Kidney epithelial cell (primary cell): Measurements from ENCODE around the gene PKD1. TPM values are rescaled to one million over a fixed set of nuclear protein-coding genes. Genes with fewer than 3 reads are reported as not detected.

Experiments
- DNase-seq: peaks from one replicate; pipeline ENCODE4 v3.0.0-alpha.2; 2010; ENCODE audit warnings: low read depth
- H3K27me3 ChIP-seq: 2 replicates; pipeline ENCODE4 v1.6.0; 2011; ENCODE audit warnings: low read length; ENCODE audit not compliant: control insufficient read depth, insufficient read depth
- H3K36me3 ChIP-seq: 2 replicates; pipeline ENCODE4 v1.5.1; 2011; ENCODE audit warnings: low read length; ENCODE audit not compliant: control insufficient read depth, insufficient read depth
- H3K4me3 ChIP-seq: 2 replicates; pipeline ENCODE4 v1.5.1; 2011; ENCODE audit warnings: low read depth, mild to moderate bottlenecking, control low read depth, low read length
- total RNA-seq: library from RNA; depleted of rRNA; stranded (reverse); fragments of >200 nt; gene quantifications from 2 replicates; pipeline ENCODE4 v1.2.3, GENCODE V29; 2015
- TF ChIP-seq, protein P1 (sequence below): IDR thresholded peaks from 2 replicates; pipeline ENCODE4 v1.5.1; 2011; ENCODE audit warnings: mild to moderate bottlenecking, moderate library complexity, low read length, control low read depth, inconsistent platforms; ENCODE audit not compliant: insufficient read depth, poor library complexity, severe bottlenecking

Gene PKD1
- total RNA-seq, 1 donor from 2014 or later = 85.6 TPM

DNA sequence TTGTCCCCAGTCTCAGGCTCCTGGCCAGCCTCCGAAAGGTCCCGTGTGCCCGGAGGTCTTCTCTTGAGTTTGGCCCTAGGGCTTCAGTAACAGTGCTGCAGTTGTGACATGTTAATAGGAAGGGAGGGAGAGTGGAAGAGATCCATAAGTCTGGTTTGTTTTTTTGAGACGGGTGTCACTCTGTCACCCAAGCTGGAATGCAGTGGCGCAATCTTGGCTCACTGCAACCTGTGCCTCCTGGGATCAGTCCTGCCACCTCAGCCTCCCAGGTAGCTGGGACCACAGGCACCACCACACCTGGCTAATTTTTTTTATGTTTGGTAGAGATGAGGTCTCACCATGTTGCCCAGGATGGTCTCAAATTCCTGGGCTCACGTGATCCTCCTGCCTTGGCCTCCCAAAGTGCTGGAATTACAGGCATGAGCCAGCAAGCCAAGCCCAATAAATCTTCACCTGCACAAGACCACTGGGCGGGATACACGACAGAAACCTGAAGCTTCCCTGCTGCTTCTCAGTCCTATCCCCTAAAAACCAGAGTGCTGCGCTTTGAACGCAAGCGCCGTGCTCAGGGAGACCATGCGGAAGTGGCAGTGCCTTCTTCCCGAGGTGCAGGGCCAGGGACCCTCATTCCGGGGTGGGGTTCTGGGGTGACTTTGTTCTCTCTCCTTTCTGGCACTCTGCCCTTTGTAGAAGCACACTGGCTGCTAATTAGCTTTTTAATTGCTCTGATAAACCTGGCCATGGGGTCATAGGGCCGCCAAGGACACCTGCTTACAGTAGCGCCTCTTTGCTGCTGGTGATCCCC is 30.8 kb upstream of the PKD1 start:
- Histone ChIP-seq H3K36me3 (no peaks in the 10 kb centered on the region), H3K27me3 (no peaks in the 10 kb centered on the region), H3K4me3 (no peak overlapping the region)
- TF ChIP-seq, protein P1, sequence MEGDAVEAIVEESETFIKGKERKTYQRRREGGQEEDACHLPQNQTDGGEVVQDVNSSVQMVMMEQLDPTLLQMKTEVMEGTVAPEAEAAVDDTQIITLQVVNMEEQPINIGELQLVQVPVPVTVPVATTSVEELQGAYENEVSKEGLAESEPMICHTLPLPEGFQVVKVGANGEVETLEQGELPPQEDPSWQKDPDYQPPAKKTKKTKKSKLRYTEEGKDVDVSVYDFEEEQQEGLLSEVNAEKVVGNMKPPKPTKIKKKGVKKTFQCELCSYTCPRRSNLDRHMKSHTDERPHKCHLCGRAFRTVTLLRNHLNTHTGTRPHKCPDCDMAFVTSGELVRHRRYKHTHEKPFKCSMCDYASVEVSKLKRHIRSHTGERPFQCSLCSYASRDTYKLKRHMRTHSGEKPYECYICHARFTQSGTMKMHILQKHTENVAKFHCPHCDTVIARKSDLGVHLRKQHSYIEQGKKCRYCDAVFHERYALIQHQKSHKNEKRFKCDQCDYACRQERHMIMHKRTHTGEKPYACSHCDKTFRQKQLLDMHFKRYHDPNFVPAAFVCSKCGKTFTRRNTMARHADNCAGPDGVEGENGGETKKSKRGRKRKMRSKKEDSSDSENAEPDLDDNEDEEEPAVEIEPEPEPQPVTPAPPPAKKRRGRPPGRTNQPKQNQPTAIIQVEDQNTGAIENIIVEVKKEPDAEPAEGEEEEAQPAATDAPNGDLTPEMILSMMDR = no peak
- no peak for DNase-seq

DNA sequence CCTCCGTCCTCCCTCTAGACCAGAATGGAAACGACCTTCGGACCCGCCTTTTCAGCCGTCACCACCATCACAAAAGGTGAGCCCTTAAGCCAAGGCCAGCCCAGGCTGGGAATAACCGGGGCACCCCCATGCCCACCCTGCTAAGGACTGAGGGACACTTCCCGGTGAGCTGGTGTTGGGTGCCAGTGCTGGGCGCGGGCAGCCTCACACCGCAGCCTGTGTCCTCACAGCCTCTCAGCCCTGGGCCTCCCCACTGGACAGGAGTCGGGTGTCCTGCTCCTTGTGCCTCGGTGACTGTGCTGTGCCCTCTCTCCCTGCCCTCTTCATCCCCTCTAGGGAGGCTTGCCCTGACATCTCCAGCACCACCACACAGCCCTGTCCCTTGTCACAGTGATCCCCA is 30.2 kb upstream of the PKD1 start:
- no peak for DNase-seq
- H3K36me3 ChIP-seq = no peaks in the 10 kb centered on the region
- no peaks in the 10 kb centered on the region for H3K27me3 ChIP-seq
- TF ChIP-seq, protein P1 = no peak
- H3K4me3 ChIP-seq = no peak overlapping the region

DNA sequence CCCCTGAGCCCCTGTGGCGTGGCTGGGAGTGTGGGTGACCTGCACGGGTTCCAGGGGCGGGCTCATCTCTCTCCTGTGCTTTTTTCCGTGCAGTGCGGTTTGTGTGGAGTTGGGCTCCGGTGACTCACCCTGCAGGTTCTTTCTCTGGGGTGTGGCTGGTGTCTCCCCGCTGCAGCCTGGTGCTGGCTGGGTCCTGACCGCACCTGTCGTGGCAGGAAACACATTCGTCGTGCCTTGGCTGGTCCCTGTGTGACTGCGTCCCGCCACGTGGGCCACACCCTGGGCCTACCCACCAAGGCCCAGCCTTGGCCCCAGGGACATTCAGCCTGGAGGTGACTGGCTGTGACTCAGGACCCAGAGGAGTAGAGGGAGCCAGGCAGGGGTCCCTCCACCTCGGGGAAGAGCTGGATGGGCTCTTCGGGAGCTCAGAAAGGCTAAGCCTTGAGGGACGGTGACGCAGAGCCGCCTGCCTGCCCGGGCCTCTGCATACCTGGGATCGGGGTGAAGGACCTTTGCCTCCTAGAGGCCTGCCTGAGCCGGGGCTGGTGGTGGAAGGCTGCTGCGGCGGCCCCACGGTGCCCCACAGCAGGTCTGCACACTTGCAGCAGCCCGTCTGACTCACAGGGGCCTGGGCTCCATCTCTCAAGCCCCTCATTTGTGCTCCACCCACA is 27.6 kb upstream of the PKD1 start:
- DNase-seq = no peak
- no peak overlapping the region for H3K4me3 ChIP-seq
- H3K36me3 ChIP-seq = no peaks in the 10 kb centered on the region
- H3K27me3 ChIP-seq = no peaks in the 10 kb centered on the region
- TF ChIP-seq, protein P1 = no peak

DNA sequence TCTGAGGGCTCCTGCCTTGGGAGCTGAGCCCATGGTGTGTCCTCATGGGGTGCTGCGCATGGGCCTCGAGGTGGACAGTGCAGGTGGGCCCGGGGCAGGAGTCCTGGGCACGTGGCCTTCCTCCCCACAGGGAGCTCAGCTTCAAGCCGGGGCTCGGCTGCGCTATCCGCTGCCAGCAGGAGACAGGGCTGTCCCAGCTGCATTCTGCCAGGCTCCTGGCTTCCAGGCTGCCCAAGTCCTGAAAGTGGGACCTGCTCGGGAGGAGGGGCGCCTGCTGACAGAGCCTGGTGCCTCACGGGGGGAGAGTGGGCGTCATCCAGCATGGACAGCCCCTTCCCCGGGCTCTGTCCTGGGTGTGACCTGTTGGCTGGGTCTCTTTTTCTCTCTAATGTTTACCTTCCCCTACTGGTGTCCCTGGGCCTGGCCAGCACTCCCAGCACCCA is 27.0 kb upstream of the PKD1 start:
- Histone ChIP-seq H3K4me3 (no peak overlapping the region), H3K27me3 (no peaks in the 10 kb centered on the region), H3K36me3 (no peaks in the 10 kb centered on the region)
- TF ChIP-seq, protein P1 = no peak
- no peak for DNase-seq

DNA sequence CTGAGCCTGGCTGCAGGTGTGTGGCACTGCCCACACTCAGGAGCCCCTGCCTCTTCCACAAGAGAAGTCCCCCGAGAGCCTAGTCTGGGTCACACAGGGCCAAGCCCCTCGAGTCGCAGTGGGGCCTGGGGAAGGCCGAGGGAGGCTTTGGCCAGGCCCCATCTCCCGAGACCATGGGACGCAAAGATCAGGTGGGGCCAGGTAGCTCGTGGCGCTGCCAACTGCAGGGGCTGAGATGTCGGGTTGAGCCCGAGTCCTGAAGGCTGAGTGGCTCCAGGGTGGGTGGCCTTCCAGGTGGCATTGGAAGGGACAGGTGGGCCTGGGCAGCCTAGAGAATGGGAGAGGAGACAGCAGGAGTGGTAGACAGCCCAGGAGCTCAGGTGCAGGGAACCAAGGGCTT is 26.2 kb upstream of the PKD1 start:
- no peak for DNase-seq
- Histone ChIP-seq H3K4me3 (no peak overlapping the region), H3K27me3 (no peaks in the 10 kb centered on the region), H3K36me3 (peaks cover 2% of the 10 kb centered on the region)
- TF ChIP-seq, protein P1 = no peak
